HG03045 (cell line): ENCODE data around the gene GALNT1.
A peak's percentile ranks its signal among the peaks of the same experiment; 100 is the strongest.

Experiments
- ATAC-seq: cut with Tn5 transposase; IDR thresholded peaks from one replicate; pipeline ENCODE4 v1.9.1; 2021; ENCODE audit warnings: mild to moderate bottlenecking, moderate library complexity; ENCODE audit not compliant: unreplicated experiment

GALNT1 gene

GRCh38 chr18:35662293-35663062 lies 80.9 kb downstream of the GALNT1 start:
- no peak for ATAC-seq

GRCh38 chr18:35671966-35672603 lies 90.5 kb downstream of the GALNT1 start:
- no peak for ATAC-seq

GRCh38 chr18:35672897-35673296 lies 91.4 kb downstream of the GALNT1 start:
- no peak for ATAC-seq

GRCh38 chr18:35673682-35674081 lies 92.1 kb downstream of the GALNT1 start:
- ATAC-seq: no peak

GRCh38 chr18:35680139-35680551 lies 98.6 kb downstream of the GALNT1 start:
- ATAC-seq: no peak

GRCh38 chr18:35682281-35682867 lies 100.8 kb downstream of the GALNT1 start:
- no peak for ATAC-seq

- no peak for ATAC-seq
Observed at GRCh38 chr18:35683021-35683420, 101.5 kb downstream of the GALNT1 start.

GRCh38 chr18:35688757-35689156 lies 107.2 kb downstream of the GALNT1 start:
- peak; percentile 79 for ATAC-seq

- ATAC-seq: no peak
Observed at GRCh38 chr18:35689728-35690127, 108.2 kb downstream of the GALNT1 start.

- ATAC-seq: no peak
Observed at GRCh38 chr18:35691625-35692024, 110.1 kb downstream of the GALNT1 start.

GRCh38 chr18:35692866-35693265 lies 111.3 kb downstream of the GALNT1 start:
- no peak for ATAC-seq

- ATAC-seq: no peak
Observed at GRCh38 chr18:35693829-35694228, 112.3 kb downstream of the GALNT1 start.

- ATAC-seq: peak; percentile 56
Observed at GRCh38 chr18:35694808-35695207, 113.3 kb downstream of the GALNT1 start.

GRCh38 chr18:35695384-35695783 lies 113.8 kb downstream of the GALNT1 start:
- ATAC-seq: no peak

GRCh38 chr18:35695803-35696202 lies 114.3 kb downstream of the GALNT1 start:
- ATAC-seq: no peak

- ATAC-seq: no peak
Observed at GRCh38 chr18:35696307-35696706, 114.8 kb downstream of the GALNT1 start.

- no peak for ATAC-seq
Observed at GRCh38 chr18:35697869-35698268, 116.3 kb downstream of the GALNT1 start.

- ATAC-seq: no peak
Observed at GRCh38 chr18:35703043-35703688, 121.6 kb downstream of the GALNT1 start.

- ATAC-seq: no peak
Observed at GRCh38 chr18:35705988-35706387, 124.4 kb downstream of the GALNT1 start.

GRCh38 chr18:35707247-35707646 lies 125.7 kb downstream of the GALNT1 start:
- ATAC-seq: no peak

GRCh38 chr18:35707674-35708073 lies 126.1 kb downstream of the GALNT1 start:
- no peak for ATAC-seq

- no peak for ATAC-seq
Observed at GRCh38 chr18:35710581-35710980, 129.0 kb downstream of the GALNT1 start.
